Endothelial cell of umbilical vein (primary cell): Measurements from ENCODE around the gene ANK2.

Experiments used
- POLR2A ChIP-seq: IDR thresholded peaks from 2 replicates; pipeline ENCODE4 v1.6.1; 2012; ENCODE audit warnings: low read depth, mild to moderate bottlenecking, control low read depth, low read length
- POLR2AphosphoS5 ChIP-seq: IDR thresholded peaks from 2 replicates; pipeline ENCODE4 v1.6.1; 2012; ENCODE audit warnings: low read depth, mild to moderate bottlenecking, control low read depth, low read length, moderate library complexity; ENCODE audit not compliant: insufficient read depth
- TF ChIP-seq, protein P1 (sequence below), 2 donors: IDR thresholded peaks; 1 replicate in 1 of 2; 2 replicates in 1 of 2; pipeline ENCODE4 v1.5.1; 2011; ENCODE audit warnings: low read length in 2 of 2, mild to moderate bottlenecking in 2 of 2, moderate library complexity in 2 of 2, control low read depth in 1 of 2, inconsistent platforms in 1 of 2, low read depth in 1 of 2; ENCODE audit not compliant: insufficient read depth in 1 of 2; ENCODE audit errors: extremely low read depth in 1 of 2
- TF ChIP-seq, protein P2 (sequence below): IDR thresholded peaks from 2 replicates; pipeline ENCODE4 v1.6.1; 2011; ENCODE audit not compliant: insufficient read depth, insufficient read length

DNA sequence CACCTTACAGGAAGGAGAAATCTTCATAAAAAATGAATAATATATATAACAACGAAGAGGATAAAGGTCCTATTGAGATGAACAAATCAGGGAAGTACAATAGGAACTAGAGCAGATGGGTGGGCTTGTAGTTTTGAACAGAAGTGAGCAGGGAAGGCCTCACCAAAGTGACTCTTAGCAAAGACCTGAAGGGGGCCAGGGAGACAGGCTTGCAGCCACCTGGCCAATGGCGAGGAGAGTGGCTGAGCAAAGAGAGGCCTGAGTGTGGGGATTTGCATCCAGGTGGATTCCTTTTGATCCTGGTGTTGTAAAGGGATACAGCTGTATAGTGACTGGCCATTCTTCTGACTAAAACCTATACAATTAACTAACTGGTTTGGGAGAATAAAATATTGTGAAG lies 358.0 kb downstream of the ANK2 start:
- TF ChIP-seq, protein P1, sequence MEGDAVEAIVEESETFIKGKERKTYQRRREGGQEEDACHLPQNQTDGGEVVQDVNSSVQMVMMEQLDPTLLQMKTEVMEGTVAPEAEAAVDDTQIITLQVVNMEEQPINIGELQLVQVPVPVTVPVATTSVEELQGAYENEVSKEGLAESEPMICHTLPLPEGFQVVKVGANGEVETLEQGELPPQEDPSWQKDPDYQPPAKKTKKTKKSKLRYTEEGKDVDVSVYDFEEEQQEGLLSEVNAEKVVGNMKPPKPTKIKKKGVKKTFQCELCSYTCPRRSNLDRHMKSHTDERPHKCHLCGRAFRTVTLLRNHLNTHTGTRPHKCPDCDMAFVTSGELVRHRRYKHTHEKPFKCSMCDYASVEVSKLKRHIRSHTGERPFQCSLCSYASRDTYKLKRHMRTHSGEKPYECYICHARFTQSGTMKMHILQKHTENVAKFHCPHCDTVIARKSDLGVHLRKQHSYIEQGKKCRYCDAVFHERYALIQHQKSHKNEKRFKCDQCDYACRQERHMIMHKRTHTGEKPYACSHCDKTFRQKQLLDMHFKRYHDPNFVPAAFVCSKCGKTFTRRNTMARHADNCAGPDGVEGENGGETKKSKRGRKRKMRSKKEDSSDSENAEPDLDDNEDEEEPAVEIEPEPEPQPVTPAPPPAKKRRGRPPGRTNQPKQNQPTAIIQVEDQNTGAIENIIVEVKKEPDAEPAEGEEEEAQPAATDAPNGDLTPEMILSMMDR (IDR thresholded peaks at IDR 0.05; ENCODE audit: extremely low read depth in 1 of 2, insufficient read depth in 1 of 2, low read depth in 1 of 2, low read length in 2 of 2) = no peak
- TF ChIP-seq POLR2A (no peak), POLR2AphosphoS5 (no peak)
- TF ChIP-seq, protein P2, sequence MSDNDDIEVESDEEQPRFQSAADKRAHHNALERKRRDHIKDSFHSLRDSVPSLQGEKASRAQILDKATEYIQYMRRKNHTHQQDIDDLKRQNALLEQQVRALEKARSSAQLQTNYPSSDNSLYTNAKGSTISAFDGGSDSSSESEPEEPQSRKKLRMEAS = no peak
